ENCODE measurements around the gene GPR161.

Gene GPR161

DNA sequence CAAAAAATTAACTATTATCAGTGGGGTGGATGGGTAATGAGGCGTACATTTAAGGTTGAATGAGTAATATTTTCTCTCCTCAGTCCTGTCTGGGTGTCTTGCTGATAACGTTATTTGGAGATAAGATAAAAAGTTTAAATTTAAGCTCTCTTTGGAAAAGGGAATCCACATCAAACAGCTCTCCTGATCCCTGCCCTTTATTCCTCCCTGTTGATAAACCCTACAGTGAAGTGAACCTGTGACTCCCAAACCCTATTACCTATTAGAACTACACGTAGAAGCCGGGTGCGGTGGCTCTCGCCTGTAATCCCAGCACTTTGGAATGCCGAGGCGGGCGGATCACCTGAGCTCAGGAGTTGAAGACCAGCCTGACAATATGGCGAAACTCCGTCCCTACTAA lies 9.9 kb upstream of the GPR161 start:
- DNase-seq = no peak

- no peak for DNase-seq
These were observed 9.4 kb upstream of the GPR161 start for GRCh38 chr1:168146160-168146539.

DNA sequence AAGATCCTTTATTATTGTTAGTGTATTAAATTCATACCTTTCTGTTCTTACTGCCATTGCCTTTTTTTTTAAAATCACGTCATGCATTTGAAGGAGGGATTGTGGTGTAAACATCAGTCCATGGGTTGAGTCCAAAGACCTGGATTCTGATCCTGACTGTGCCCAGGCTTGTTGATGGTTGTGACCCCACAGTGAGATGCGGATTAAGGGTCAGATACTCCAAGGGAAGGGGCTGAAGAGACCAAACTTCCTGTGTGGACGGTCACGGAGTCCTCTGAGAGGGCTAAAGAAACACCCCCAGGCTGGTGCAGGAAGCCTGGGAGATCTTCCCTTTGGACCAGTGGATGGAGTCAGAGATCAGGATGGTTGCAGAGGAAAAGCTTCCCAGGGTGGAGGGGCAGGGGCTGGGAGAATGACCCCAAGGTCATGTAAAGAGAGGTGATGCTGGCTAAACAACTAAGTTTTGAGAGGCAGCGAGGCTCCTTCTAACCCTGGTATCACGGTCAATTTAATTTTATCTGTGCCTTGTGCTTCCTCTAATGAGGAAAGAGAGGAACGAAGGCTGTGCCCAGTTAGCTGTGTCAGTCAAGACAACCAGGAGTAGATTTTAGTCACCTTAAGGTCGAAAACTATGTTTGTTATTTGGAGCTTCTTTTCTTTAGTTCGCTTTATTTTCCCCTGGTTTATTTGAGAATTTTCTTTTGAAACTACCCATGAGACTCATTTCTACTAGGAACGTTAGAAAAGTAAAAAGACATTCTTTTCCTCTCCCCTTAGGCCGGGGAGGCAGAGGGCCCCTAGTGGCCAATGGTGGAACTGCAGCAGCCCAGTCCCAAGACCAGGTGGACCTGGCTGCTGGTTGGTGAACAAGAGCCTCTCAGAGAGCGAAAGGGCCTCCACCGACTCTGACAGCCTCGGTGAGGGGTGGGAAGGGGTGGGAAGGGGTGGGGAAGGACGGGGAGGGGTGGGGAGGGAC lies 8.7 kb upstream of the GPR161 start:
- DNase-seq = peak; percentile 84

DNA sequence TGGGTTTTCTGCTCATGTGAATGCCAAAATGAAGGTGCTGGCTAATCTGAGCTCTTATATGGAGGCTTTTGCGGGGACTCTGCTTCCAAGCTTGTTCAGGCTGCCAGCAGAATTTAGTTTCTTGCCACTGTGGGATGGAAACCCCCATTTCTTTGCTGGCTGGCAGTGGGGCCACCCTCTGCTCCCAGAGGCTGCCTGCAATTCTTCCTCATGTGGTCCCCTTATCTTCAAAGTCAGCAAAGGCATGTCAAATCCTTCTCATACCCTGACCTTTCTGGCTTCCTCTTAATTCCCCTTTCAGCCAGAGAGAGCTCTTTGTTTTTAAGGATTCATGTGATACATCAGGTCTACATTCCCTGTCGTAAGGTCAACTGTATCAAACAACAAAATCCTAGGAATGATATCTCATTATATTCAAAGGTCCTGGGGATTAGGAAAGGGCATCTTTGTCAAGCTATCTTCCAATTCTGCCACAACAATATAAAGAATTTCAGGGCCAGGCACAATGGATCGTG lies 5.2 kb upstream of the GPR161 start:
- DNase-seq = no peak

DNA sequence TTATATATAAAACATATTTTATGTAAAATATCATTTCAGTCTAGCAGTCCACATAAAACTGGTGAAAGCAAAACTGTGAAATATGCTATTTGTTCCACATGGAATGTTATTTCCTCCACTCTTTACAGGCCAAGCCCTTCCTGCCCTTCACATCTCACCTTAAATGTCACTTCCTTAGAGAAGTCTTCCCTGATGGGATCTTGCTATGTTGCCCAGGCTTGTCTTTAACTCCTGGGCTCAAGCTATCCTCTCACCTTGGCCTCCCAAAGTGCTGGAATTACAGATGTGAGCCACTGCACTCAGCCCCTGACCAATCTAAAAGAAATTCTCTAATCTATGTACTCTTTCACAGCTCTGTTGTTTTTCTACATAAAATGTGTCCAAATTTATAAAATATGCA lies 2.3 kb upstream of the GPR161 start:
- DNase-seq = no peak

GRCh38 chr1:168138134-168138533 lies 1.4 kb upstream of the GPR161 start:
- DNase-seq = no peak

GRCh38 chr1:168137515-168137821 lies 738 bp upstream of the GPR161 start:
- no peak for DNase-seq

GRCh38 chr1:168135921-168136708 lies 615 bp downstream of the GPR161 start:
- no peak for DNase-seq

DNA sequence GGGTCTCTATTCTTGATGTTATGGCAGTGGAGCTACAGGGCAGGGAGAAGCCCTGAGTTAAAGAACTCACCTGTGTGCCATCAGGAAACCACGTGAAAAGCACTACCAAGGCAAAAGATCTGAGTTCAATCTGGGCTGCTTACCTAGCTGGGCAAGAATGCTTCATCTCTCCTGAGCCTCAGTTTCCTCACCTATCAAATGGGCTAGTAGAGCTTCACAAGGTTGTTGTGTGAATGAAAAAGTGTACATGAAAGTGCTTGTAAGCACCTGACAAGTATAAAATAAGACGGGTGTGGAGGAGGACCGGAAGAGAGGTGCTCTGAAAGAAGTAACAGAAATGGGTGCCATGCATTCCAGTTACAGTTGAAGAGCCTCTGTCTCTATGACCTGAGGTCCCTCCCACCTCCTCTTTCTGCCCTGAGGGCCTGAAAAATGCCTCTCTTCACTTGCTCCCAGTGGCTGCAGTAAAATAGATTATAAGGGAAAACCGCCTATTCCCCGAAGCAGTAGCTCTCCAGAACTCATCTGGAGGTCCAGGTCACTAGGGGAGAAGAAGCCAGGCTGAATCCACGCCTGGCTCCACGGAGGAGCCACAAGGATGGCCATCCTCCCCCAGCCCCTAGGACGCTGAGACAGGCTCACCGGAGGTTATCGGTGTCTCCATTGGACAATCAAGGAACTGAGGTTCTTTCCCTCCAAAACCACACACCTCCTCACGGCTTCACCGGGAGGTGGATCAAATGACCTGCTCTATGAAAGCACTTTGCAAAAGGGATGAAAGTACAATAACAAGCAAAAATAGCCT lies 1.4 kb downstream of the GPR161 start:
- DNase-seq = no peak

GRCh38 chr1:168134642-168135041 lies 2.1 kb downstream of the GPR161 start:
- no peak for DNase-seq

- DNase-seq = no peak
These were observed 2.6 kb downstream of the GPR161 start for GRCh38 chr1:168134132-168134531.

DNA sequence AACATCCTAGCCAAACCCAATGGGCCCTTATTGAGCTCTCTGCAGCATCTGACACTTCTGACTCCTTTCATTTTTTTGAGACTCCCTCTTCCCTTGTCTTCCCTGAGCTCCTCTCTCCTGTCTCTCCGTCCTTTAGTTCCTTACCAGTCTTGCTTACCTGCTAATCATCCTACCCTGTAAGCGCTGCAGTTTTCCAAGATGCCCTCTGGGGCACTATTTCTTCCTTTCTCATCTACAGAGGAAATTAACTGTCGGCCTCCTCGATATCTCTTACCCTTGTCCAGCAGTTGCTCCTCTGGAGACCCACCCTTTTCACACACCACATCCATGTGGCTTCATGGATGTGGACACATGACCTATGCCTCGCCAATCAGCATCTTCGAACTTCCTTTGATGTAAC lies 6.8 kb downstream of the GPR161 start:
- DNase-seq = no peak

DNA sequence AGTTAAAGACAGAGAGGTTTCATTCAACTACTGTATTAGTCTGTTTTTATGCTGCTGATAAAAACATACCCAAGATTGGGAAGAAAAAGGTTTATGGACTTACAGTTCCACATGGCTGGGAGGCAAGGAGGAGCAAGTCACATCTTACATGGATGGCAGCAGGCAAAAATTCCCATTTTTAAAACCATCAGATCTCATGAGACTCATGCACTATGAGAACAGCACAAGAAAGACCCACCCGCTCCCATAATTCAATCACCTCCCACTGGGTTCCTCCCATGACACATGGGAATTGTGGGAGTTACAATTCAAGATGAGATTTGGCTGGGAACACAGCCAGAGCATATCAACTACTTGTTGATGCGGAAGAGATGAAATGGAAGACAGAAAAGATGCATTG lies 9.2 kb downstream of the GPR161 start:
- DNase-seq = no peak

- no peak for DNase-seq
These were observed 11.7 kb downstream of the GPR161 start for GRCh38 chr1:168125051-168125450.

DNA sequence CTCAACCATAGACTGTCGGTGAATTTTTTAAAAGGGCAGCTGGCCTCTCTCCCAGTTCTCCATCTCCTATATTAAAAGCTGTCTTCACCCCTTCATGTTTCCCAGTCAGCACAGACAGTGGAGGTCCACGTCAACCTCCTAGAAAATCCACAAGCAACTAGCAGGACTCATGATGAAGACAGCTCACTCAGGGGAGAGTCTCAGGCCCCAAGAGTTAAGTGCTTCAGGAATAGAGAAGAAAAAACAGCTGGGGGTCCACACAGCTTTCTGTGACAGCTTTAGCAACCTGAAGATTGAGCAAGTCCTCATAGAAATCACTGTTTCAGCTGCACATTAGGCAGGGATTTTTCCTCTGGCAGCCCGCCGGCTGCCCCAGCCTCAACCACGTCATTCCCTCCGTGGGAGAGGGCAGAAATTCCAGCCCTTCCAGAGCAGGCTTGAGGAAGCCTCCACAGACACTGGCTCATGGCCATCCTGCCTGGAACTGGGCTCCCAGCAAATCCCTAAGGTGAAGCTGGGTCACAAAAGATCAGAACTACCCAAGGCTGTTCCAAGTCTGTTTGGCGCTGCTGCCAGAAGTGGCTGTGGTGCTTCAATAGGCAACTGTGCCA lies 15.2 kb downstream of the GPR161 start:
- no peak for DNase-seq

DNA sequence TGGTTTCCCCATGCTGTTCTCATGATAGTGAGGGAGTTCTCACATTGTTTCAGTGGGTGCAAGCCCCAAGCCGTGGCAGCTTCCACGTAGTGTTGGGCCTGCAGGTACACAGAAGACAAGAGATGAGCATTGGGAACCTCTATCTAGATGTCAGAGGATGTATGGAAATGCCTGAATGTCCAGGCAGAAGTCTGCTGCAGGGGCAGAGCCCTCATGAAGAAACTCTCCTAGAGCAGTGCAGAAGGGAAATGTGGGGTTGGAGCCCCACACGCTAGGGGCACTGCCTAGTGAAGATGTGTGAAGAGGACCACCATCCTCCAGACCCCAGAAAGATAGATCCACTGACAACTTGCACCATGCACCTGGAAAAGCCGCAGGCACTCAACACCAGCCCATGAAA lies 17.0 kb downstream of the GPR161 start:
- no peak for DNase-seq

- no peak for DNase-seq
These were observed 20.4 kb downstream of the GPR161 start for GRCh38 chr1:168116327-168116799.

DNA sequence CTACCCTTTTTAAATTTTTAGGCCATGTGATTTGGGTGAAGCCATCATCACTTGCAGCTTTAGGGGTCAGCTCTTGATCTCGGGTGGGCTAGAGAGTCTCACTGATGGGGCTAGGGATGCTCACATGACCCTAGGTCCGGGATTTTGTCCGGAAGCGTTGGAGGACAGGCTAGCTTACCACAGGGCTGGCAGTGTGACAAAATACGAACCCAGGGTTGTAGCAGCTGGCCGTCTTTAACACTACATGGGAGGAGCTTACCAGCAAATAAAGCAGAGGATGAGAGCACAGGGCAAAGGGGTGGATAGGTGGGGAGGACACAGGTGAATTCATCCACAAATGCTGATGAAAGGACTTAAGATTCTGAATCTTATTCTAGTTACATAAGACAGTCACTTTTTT lies 21.9 kb downstream of the GPR161 start:
- DNase-seq = no peak

DNA sequence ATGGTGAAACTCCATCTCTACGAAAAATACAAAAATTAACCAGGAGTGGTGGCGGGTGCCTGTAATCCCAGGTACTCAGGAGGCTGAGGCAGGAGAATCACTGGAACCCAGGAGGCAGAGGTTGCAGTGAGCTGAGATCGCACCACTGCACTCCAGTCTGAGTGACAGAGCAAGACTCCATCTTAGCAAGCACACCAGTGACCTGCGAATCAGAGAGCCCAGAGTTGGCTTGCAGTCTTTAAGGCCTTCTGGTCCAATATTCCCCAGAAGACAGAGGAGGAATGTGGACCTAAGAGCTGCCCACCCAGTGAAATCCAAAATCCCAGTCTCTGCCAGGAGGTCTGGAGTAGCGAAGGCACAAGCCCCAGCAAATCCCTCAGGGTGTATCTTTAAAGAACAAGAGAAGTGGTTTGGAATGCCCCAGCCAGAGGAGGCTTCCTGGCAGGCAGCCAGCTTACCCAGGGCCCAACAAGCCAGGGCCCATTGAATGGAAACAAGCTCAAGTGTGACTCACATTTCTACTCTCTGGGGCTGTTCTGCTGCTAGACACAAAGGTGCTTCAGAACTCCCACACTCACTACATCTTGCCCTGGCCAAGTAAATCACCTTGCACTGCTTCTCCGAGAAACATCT lies 23.9 kb downstream of the GPR161 start:
- DNase-seq = no peak

GRCh38 chr1:168110896-168111545 lies 25.7 kb downstream of the GPR161 start:
- no peak for DNase-seq

- DNase-seq = no peak
These were observed 30.5 kb downstream of the GPR161 start for GRCh38 chr1:168106274-168106673.

GRCh38 chr1:168105846-168106245 lies 30.9 kb downstream of the GPR161 start:
- DNase-seq = no peak

Data from CD4-positive, alpha-beta T cell treated with Interleukin-21 for 1 hour (primary cell).